GM10248 (cell line): ENCODE measurements around the gene RAG1.

Experiments
- CTCF ChIA-PET: fragments of 300-600 bp; sonication (Branson Sonifier 250); formaldehyde crosslinking; extraction: SDS; loops from one replicate; lab custom pipeline; 2021; ENCODE audit warnings: antibody characterized with exemption; lab: Yijun Ruan, JAX
- POLR2A ChIA-PET: fragments of 350-650 bp; sonication (Branson Sonifier 250); formaldehyde crosslinking; extraction: SDS; loops from one replicate; lab custom pipeline; 2020; ENCODE audit warnings: antibody characterized with exemption; lab: Yijun Ruan, JAX
- DNase-seq: peaks from one replicate; pipeline ENCODE4 v3.0.0; 2012; ENCODE audit errors: extremely low spot score
- TF ChIP-seq, protein P1 (sequence below): IDR thresholded peaks from 2 replicates; pipeline ENCODE4 v1.5.1; 2012; ENCODE audit warnings: mild to moderate bottlenecking, low read depth; ENCODE audit errors: extremely low read depth, missing control alignments, control extremely low read depth

Gene RAG1

GRCh38 chr11:36566407-36567053 lies 1.3 kb upstream of the RAG1 start:
- ChIA-PET POLR2A (no interaction called here), CTCF (interaction anchor here (0.7 to 9.5 kb wide), 8 partner anchors 9 to 181 kb away, joined by 3 to 340 read pairs (median 8); no protein-coding TSS in a partner anchor)
- TF ChIP-seq, protein P1, sequence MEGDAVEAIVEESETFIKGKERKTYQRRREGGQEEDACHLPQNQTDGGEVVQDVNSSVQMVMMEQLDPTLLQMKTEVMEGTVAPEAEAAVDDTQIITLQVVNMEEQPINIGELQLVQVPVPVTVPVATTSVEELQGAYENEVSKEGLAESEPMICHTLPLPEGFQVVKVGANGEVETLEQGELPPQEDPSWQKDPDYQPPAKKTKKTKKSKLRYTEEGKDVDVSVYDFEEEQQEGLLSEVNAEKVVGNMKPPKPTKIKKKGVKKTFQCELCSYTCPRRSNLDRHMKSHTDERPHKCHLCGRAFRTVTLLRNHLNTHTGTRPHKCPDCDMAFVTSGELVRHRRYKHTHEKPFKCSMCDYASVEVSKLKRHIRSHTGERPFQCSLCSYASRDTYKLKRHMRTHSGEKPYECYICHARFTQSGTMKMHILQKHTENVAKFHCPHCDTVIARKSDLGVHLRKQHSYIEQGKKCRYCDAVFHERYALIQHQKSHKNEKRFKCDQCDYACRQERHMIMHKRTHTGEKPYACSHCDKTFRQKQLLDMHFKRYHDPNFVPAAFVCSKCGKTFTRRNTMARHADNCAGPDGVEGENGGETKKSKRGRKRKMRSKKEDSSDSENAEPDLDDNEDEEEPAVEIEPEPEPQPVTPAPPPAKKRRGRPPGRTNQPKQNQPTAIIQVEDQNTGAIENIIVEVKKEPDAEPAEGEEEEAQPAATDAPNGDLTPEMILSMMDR, result peak; percentile 26
- DNase-seq, result no peak

DNA sequence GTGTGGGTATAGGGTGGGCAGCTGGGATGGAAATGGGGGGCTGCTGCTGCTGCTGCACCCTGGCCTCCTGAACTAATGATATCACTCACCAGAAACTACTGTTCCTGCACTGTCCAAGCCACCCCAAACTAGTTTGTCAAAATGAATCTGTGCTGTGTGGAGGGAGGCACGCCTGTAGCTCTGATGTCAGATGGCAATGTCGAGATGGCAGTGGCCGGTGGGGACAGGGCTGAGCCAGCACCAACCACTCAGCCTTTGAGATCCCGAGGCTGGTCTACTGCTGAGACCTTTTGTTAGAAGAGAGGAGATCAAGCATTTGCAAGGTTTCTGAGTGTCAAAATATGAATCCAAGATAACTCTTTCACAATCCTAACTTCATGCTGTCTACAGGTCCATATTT lies 1.3 kb downstream of the RAG1 start:
- DNase-seq, result no peak
- POLR2A ChIA-PET, result no interaction called here
- CTCF ChIA-PET, result interaction anchor here (1.3 to 1.5 kb wide), 2 partner anchors 102 to 178 kb away, joined by 6 read pairs; no protein-coding TSS in a partner anchor
- TF ChIP-seq, protein P1, result no peak

DNA sequence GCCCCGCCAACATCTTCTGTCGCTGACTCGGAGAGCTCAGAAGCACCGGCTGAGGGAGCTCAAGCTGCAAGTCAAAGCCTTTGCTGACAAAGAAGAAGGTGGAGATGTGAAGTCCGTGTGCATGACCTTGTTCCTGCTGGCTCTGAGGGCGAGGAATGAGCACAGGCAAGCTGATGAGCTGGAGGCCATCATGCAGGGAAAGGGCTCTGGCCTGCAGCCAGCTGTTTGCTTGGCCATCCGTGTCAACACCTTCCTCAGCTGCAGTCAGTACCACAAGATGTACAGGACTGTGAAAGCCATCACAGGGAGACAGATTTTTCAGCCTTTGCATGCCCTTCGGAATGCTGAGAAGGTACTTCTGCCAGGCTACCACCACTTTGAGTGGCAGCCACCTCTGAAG lies 6.7 kb downstream of the RAG1 start:
- ChIA-PET POLR2A (no interaction called here), CTCF (interaction anchor here (0.9 to 6.0 kb wide), 6 partner anchors 8 to 172 kb away, joined by 3 to 57 read pairs (median 10); partner anchors contain the start of gene RAG1)
- DNase-seq, result no peak
- TF ChIP-seq, protein P1, result no peak

- TF ChIP-seq, protein P1, result no peak
- no peak for DNase-seq
- POLR2A ChIA-PET, result no interaction called here
- CTCF ChIA-PET, result interaction anchor here (1.1 to 6.0 kb wide), 4 partner anchors 9 to 169 kb away, joined by 3 to 57 read pairs (median 9); no protein-coding TSS in a partner anchor
These were observed 9.6 kb downstream of the RAG1 start for GRCh38 chr11:36577373-36577772.

- DNase-seq, result no peak
- TF ChIP-seq, protein P1, result no peak
- POLR2A ChIA-PET, result no interaction called here
- CTCF ChIA-PET, result interaction anchor here (0.8 to 6.0 kb wide), 3 partner anchors 8 to 123 kb away, joined by 3 to 57 read pairs (median 14); no protein-coding TSS in a partner anchor
These were observed 10.1 kb downstream of the RAG1 start for GRCh38 chr11:36577859-36578258.

DNA sequence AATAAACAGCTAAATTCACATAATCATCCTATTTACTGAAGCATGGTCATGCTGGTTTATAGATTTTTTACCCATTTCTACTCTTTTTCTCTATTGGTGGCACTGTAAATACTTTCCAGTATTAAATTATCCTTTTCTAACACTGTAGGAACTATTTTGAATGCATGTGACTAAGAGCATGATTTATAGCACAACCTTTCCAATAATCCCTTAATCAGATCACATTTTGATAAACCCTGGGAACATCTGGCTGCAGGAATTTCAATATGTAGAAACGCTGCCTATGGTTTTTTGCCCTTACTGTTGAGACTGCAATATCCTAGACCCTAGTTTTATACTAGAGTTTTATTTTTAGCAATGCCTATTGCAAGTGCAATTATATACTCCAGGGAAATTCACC lies 10.7 kb downstream of the RAG1 start:
- TF ChIP-seq, protein P1, result no peak
- ChIA-PET CTCF (interaction anchor here (0.8 to 4.0 kb wide), 2 partner anchors 8 to 123 kb away, joined by 3 to 14 read pairs; no protein-coding TSS in a partner anchor), POLR2A (no interaction called here)
- DNase-seq, result no peak
